Measurements from ENCODE around the gene PITPNC1. TPM values are rescaled to one million over a fixed set of nuclear protein-coding genes. Genes with fewer than 3 reads are reported as not detected.
A peak's percentile ranks its signal among the peaks of the same experiment; 100 is the strongest.
"Not testable (repeated sequence)": the region's sequence is repeated elsewhere in the genome, so short reads cannot be mapped to it uniquely, and the experiment has no call there.

PITPNC1 gene
- total and polyA plus RNA-seq, 4 donors, result 2.3 to 29.6 (median 17.8) TPM

DNA sequence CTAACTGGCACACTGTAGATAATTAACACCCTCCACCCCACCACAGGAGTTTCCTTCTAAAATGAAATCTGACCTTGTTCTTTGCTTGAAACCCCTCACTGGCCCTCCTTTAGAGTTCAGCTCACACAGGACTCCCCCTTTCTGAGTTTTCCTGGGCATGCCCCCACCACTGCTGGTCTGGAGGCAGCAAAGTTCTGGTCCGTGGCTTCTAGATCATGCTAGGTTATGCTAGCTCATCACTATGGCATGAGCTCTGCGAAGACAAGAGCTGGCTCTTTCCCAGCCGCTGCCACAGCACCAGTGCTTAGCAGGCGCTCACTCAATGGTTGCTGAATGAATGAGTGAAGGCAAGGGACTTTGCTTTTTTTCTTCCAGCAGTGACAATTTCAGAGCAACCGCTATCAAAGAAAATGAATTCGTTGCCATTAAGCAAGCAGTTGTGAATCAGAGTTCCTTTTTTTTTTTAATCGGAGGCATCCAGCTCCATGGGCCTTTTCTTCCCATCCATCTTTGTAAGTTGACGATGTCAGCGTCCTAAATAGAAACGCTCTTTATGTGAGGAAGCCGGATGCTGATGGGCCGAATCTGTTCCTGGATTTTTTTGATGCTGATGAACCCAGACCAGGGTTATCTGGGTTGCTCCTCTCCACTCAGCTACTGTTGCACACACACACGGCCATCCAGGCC lies 259.9 kb downstream of the PITPNC1 start:
- H3K27ac ChIP-seq (ENCODE audit: low read depth in 1 of 2, low read length in 2 of 2), result no peak overlapping the region
- H3K36me3 ChIP-seq (ENCODE audit: control insufficient read depth in 1 of 2, insufficient read depth in 2 of 2, low read length in 1 of 2), result no peaks in the 10 kb centered on the region
- H3K4me1 ChIP-seq (ENCODE audit: control insufficient read depth in 1 of 2, insufficient read depth in 2 of 2, low read length in 2 of 2), result no peaks in the 10 kb centered on the region
- intact Hi-C loops (cut with DNase I), result no loop called here
- no peak overlapping the region for H3K4me3 ChIP-seq (ENCODE audit: low read length in 2 of 2)
- H3K27me3 ChIP-seq (ENCODE audit: control insufficient read depth in 1 of 2, insufficient read depth in 2 of 2, low read length in 1 of 2), result no peaks in the 10 kb centered on the region
- no peak for ATAC-seq (ENCODE audit: low FRiP score)
- H3K9me3 ChIP-seq (ENCODE audit: control insufficient read depth, low read length), result no peaks in the 10 kb centered on the region
- DNase-seq, result no peak
- WGBS, 2 donors, result 79 to 82% methylated on average over 13 of the region's 13 CpGs

DNA sequence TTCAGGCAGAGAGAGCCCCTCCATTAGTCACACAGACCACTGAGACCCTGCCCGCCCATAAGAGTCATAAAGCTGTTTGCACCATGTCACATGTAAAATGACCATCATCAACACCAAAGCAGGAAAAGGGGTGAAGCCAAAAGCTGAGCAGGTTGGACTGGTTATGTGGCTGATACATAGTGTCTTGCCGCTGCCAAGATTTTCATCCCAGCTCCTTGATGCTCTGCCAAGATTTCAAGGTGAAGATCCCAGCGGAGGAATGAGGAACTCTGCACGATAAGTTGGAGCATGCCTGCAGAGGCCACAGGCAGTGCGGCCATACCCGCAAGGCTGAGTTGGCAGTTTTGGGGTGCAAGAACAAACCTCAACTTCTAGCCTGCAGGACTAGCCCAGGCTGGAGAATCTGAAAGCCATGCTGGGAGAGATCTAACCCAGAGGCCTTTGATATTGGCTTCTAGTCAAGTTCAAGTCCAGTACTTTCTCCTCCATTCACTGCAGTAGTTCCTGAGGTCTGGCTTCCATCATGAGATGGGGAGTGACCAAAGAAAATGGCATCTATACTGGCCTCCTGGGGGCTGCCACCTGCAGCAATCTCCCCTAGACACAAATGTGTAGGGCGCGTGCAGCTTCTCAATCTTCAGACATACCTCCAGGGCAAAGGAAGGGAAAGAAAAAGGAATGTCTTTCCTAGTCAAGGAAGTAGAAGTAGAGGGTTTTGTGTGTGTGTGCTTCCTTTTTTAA lies 261.0 kb downstream of the PITPNC1 start:
- no peaks in the 10 kb centered on the region for H3K27me3 ChIP-seq (ENCODE audit: control insufficient read depth in 1 of 2, insufficient read depth in 2 of 2, low read length in 1 of 2)
- no peak for DNase-seq
- no peak for ATAC-seq (ENCODE audit: low FRiP score)
- H3K27ac ChIP-seq (ENCODE audit: low read depth in 1 of 2, low read length in 2 of 2), result no peak overlapping the region
- H3K4me1 ChIP-seq (ENCODE audit: control insufficient read depth in 1 of 2, insufficient read depth in 2 of 2, low read length in 2 of 2), result no peaks in the 10 kb centered on the region
- H3K36me3 ChIP-seq (ENCODE audit: control insufficient read depth in 1 of 2, insufficient read depth in 2 of 2, low read length in 1 of 2), result no peaks in the 10 kb centered on the region
- H3K9me3 ChIP-seq (ENCODE audit: control insufficient read depth, low read length), result no peaks in the 10 kb centered on the region
- WGBS, 2 donors, result 96 to 97% methylated on average over 8 of the region's 8 CpGs
- intact Hi-C loops (cut with DNase I), result no loop called here
- no peak overlapping the region for H3K4me3 ChIP-seq (ENCODE audit: low read length in 2 of 2)

DNA sequence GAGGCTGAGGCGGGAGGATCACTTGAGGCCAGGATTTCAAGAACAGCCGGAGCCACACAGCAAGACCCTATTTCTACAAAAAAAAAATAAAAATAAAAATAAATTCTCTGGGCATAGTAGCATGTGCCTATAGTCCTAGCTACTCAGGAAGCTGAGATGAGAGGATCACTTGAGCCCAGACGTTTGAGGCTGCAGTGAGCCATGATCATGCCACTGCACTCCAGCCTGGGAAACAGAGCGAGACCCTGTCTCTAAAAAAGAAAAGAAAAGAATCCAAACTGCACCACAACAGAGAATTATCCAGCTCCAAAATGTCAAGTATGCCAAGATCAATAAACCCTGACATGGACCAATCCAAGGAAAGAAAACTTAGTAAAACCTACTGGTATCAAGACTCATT lies 261.8 kb downstream of the PITPNC1 start:
- no peak overlapping the region for H3K27ac ChIP-seq (ENCODE audit: low read depth in 1 of 2, low read length in 2 of 2)
- no peak for ATAC-seq (ENCODE audit: low FRiP score)
- H3K9me3 ChIP-seq (ENCODE audit: control insufficient read depth, low read length), result no peaks in the 10 kb centered on the region
- DNase-seq, result no peak
- no peaks in the 10 kb centered on the region for H3K36me3 ChIP-seq (ENCODE audit: control insufficient read depth in 1 of 2, insufficient read depth in 2 of 2, low read length in 1 of 2)
- H3K4me1 ChIP-seq (ENCODE audit: control insufficient read depth in 1 of 2, insufficient read depth in 2 of 2, low read length in 2 of 2), result no peaks in the 10 kb centered on the region
- no peak overlapping the region for H3K4me3 ChIP-seq (ENCODE audit: low read length in 2 of 2)
- WGBS, 2 donors, result 73% methylated on average over 4 of the region's 4 CpGs
- intact Hi-C loops (cut with DNase I), result no loop called here
- no peaks in the 10 kb centered on the region for H3K27me3 ChIP-seq (ENCODE audit: control insufficient read depth in 1 of 2, insufficient read depth in 2 of 2, low read length in 1 of 2)

GRCh38 chr17:67639555-67639954 lies 262.5 kb downstream of the PITPNC1 start:
- Histone ChIP-seq H3K4me3 (ENCODE audit: low read length in 2 of 2) (no peak overlapping the region), H3K4me1 (ENCODE audit: control insufficient read depth in 1 of 2, insufficient read depth in 2 of 2, low read length in 2 of 2) (no peaks in the 10 kb centered on the region), H3K27ac (ENCODE audit: low read depth in 1 of 2, low read length in 2 of 2) (no peak overlapping the region), H3K36me3 (ENCODE audit: control insufficient read depth in 1 of 2, insufficient read depth in 2 of 2, low read length in 1 of 2) (no peaks in the 10 kb centered on the region), H3K27me3 (ENCODE audit: control insufficient read depth in 1 of 2, insufficient read depth in 2 of 2, low read length in 1 of 2) (no peaks in the 10 kb centered on the region), H3K9me3 (ENCODE audit: control insufficient read depth, low read length) (no peaks in the 10 kb centered on the region)
- ATAC-seq (ENCODE audit: low FRiP score) (no peak), DNase-seq (no peak)
- intact Hi-C loops (cut with DNase I), result no loop called here
- 30 to 37% methylated on average over 4 of the region's 4 CpGs for WGBS, 2 donors

- no peak for ATAC-seq (ENCODE audit: low FRiP score)
- H3K4me3 ChIP-seq (ENCODE audit: low read length in 2 of 2), result no peak overlapping the region
- no peaks in the 10 kb centered on the region for H3K27me3 ChIP-seq (ENCODE audit: control insufficient read depth in 1 of 2, insufficient read depth in 2 of 2, low read length in 1 of 2)
- H3K4me1 ChIP-seq (ENCODE audit: control insufficient read depth in 1 of 2, insufficient read depth in 2 of 2, low read length in 2 of 2), result no peaks in the 10 kb centered on the region
- no peaks in the 10 kb centered on the region for H3K36me3 ChIP-seq (ENCODE audit: control insufficient read depth in 1 of 2, insufficient read depth in 2 of 2, low read length in 1 of 2)
- DNase-seq, result no peak
- intact Hi-C loops (cut with DNase I), result no loop called here
- WGBS, 2 donors, result 63 to 68% methylated on average over 8 of the region's 8 CpGs
- no peak overlapping the region for H3K27ac ChIP-seq (ENCODE audit: low read depth in 1 of 2, low read length in 2 of 2)
- H3K9me3 ChIP-seq (ENCODE audit: control insufficient read depth, low read length), result no peaks in the 10 kb centered on the region
These were observed 262.9 kb downstream of the PITPNC1 start for GRCh38 chr17:67639979-67640378.

GRCh38 chr17:67642488-67642887 lies 265.4 kb downstream of the PITPNC1 start:
- WGBS, 2 donors, result 35 to 42% methylated on average over 5 of the region's 5 CpGs
- intact Hi-C loops (cut with DNase I), result no loop called here
- no peak for ATAC-seq (ENCODE audit: low FRiP score)

DNA sequence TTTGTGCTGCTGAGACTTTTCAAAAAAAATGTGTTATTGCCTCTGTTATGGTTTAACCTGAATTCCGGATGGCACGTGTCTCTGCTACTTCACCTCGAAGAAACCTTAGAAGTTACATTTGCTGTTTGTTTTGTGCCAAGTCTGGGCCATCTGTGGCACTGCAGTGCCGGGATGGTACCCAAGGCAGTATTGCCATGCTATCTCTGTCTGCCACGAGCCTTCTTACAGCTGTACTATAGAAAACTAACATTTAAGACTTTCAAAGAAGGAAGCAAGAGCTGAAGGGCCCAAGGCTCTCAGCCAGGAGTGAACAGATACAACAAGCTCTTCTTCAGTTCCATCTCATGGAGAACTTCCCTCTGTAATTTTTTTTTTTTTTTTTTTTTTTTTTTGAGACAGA lies 267.0 kb downstream of the PITPNC1 start:
- intact Hi-C loops (cut with DNase I), result no loop called here
- no peaks in the 10 kb centered on the region for H3K4me1 ChIP-seq (ENCODE audit: control insufficient read depth in 1 of 2, insufficient read depth in 2 of 2, low read length in 2 of 2)
- H3K27me3 ChIP-seq (ENCODE audit: control insufficient read depth in 1 of 2, insufficient read depth in 2 of 2, low read length in 1 of 2), result no peaks in the 10 kb centered on the region
- DNase-seq (no peak), ATAC-seq (ENCODE audit: low FRiP score) (no peak)
- no peak overlapping the region for H3K4me3 ChIP-seq (ENCODE audit: low read length in 2 of 2)
- WGBS, 2 donors, result 92 to 96% methylated on average over 5 of the region's 5 CpGs
- no peaks in the 10 kb centered on the region for H3K9me3 ChIP-seq (ENCODE audit: control insufficient read depth, low read length)
- no peak overlapping the region for H3K27ac ChIP-seq (ENCODE audit: low read depth in 1 of 2, low read length in 2 of 2)
- H3K36me3 ChIP-seq (ENCODE audit: control insufficient read depth in 1 of 2, insufficient read depth in 2 of 2, low read length in 1 of 2), result no peaks in the 10 kb centered on the region

More at GRCh38 chr17:67642488-67642887, 265.4 kb downstream of the PITPNC1 start:
- peak in 1 of 2 donors; percentile 12 for DNase-seq
- H3K9me3 ChIP-seq (ENCODE audit: control insufficient read depth, low read length), result no peaks in the 10 kb centered on the region
- H3K36me3 ChIP-seq (ENCODE audit: control insufficient read depth in 1 of 2, insufficient read depth in 2 of 2, low read length in 1 of 2), result no peaks in the 10 kb centered on the region
- no peak overlapping the region for H3K27ac ChIP-seq (ENCODE audit: low read depth in 1 of 2, low read length in 2 of 2)
- no peak overlapping the region for H3K4me3 ChIP-seq (ENCODE audit: low read length in 2 of 2)
- no peaks in the 10 kb centered on the region for H3K4me1 ChIP-seq (ENCODE audit: control insufficient read depth in 1 of 2, insufficient read depth in 2 of 2, low read length in 2 of 2)
- H3K27me3 ChIP-seq (ENCODE audit: control insufficient read depth in 1 of 2, insufficient read depth in 2 of 2, low read length in 1 of 2), result no peaks in the 10 kb centered on the region

DNA sequence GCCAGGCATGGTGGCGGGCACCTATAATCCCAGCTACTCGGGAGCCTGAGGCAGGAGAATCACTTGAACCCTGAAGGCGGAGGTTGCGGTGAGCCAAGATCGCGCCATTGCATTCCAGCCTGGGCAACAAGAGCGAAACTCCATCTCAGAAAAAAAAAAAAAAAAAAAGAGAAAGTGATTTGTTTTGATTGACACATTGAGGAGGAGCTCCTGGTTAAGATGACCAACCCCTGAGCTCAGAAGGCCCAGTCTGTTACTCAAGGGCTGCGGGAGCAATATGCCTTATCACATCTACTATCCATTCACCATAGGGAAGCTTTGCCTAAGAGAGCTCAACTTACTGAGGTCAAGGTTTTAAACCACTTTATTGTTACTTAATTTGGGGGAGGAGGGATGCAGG lies 268.1 kb downstream of the PITPNC1 start:
- ATAC-seq (ENCODE audit: low FRiP score); H3K27ac ChIP-seq (ENCODE audit: low read depth in 1 of 2, low read length in 2 of 2); DNase-seq; intact Hi-C loops (cut with DNase I); H3K36me3 ChIP-seq (ENCODE audit: control insufficient read depth in 1 of 2, insufficient read depth in 2 of 2, low read length in 1 of 2); H3K9me3 ChIP-seq (ENCODE audit: control insufficient read depth, low read length); H3K4me1 ChIP-seq (ENCODE audit: control insufficient read depth in 1 of 2, insufficient read depth in 2 of 2, low read length in 2 of 2); H3K4me3 ChIP-seq (ENCODE audit: low read length in 2 of 2); H3K27me3 ChIP-seq (ENCODE audit: control insufficient read depth in 1 of 2, insufficient read depth in 2 of 2, low read length in 1 of 2): not testable (repeated sequence)
- 99% methylated on average over 8 of the region's 8 CpGs for WGBS, 2 donors

DNA sequence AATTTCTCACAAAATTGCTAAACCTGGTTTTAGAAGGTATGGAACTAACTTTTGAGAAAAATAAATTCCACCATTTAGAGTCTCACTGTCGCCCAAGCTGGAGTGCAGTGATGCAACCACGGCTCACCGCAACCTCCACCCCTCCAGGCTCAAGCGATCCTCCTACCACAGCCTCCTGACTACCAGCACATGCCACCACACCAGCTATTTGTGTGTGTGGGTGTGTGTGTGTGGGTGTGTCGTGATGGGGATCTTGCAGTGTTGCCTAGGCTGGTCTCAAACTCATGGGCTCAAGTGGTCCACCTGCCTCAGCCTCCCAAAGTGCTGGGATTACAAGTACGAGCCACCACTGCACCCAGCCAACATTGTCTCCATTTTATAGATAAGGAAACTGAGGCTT lies 269.4 kb downstream of the PITPNC1 start:
- Histone ChIP-seq H3K27ac (ENCODE audit: low read depth in 1 of 2, low read length in 2 of 2) (no peak overlapping the region), H3K27me3 (ENCODE audit: control insufficient read depth in 1 of 2, insufficient read depth in 2 of 2, low read length in 1 of 2) (no peaks in the 10 kb centered on the region), H3K9me3 (ENCODE audit: control insufficient read depth, low read length) (no peaks in the 10 kb centered on the region), H3K4me1 (ENCODE audit: control insufficient read depth in 1 of 2, insufficient read depth in 2 of 2, low read length in 2 of 2) (no peaks in the 10 kb centered on the region), H3K4me3 (ENCODE audit: low read length in 2 of 2) (no peak overlapping the region), H3K36me3 (ENCODE audit: control insufficient read depth in 1 of 2, insufficient read depth in 2 of 2, low read length in 1 of 2) (no peaks in the 10 kb centered on the region)
- intact Hi-C loops (cut with DNase I), result no loop called here
- DNase-seq, result no peak
- ATAC-seq (ENCODE audit: low FRiP score), result no peak
- 97 to 98% methylated on average over 6 of the region's 6 CpGs for WGBS, 2 donors
